Retinal pigment epithelial cell (primary cell): Measurements from ENCODE around the gene PODN.

ENCODE experiments used
- DNase-seq: peaks from one replicate; pipeline ENCODE4 v3.0.0-alpha.2; 2010; ENCODE audit warnings: low read depth
- H3K4me3 ChIP-seq: 2 replicates; pipeline ENCODE4 v1.5.1; 2011; ENCODE audit warnings: mild to moderate bottlenecking, low read length, control low read depth, moderate library complexity
- TF ChIP-seq, protein P1 (sequence below): conservative IDR thresholded peaks from 2 replicates; pipeline ENCODE4 v1.5.1; 2011; ENCODE audit warnings: low read depth, low read length, control low read depth, inconsistent platforms

Gene PODN

DNA sequence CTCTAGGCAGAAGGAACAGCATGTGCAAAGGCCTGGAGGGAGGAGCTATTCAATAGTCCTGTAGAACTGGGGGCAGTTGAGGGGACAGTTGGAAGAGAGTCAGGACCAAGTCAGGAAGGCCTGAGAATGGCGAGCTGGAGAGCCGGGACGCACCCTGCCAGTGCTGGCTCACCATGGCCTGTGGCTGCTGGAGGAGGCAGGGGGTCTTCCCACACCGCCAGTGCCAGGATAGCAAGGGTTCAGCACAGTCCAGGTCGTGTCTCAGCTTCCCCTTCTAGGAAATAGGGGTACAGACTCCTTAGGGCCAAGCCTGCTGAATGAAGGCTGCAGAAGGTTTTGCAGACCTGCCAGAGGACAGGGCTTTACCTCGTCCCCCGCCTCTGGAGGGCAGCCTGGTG is 7.3 kb downstream of the PODN start:
- DNase-seq = no peak
- no peak overlapping the region for H3K4me3 ChIP-seq
- TF ChIP-seq, protein P1, sequence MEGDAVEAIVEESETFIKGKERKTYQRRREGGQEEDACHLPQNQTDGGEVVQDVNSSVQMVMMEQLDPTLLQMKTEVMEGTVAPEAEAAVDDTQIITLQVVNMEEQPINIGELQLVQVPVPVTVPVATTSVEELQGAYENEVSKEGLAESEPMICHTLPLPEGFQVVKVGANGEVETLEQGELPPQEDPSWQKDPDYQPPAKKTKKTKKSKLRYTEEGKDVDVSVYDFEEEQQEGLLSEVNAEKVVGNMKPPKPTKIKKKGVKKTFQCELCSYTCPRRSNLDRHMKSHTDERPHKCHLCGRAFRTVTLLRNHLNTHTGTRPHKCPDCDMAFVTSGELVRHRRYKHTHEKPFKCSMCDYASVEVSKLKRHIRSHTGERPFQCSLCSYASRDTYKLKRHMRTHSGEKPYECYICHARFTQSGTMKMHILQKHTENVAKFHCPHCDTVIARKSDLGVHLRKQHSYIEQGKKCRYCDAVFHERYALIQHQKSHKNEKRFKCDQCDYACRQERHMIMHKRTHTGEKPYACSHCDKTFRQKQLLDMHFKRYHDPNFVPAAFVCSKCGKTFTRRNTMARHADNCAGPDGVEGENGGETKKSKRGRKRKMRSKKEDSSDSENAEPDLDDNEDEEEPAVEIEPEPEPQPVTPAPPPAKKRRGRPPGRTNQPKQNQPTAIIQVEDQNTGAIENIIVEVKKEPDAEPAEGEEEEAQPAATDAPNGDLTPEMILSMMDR = no peak

DNA sequence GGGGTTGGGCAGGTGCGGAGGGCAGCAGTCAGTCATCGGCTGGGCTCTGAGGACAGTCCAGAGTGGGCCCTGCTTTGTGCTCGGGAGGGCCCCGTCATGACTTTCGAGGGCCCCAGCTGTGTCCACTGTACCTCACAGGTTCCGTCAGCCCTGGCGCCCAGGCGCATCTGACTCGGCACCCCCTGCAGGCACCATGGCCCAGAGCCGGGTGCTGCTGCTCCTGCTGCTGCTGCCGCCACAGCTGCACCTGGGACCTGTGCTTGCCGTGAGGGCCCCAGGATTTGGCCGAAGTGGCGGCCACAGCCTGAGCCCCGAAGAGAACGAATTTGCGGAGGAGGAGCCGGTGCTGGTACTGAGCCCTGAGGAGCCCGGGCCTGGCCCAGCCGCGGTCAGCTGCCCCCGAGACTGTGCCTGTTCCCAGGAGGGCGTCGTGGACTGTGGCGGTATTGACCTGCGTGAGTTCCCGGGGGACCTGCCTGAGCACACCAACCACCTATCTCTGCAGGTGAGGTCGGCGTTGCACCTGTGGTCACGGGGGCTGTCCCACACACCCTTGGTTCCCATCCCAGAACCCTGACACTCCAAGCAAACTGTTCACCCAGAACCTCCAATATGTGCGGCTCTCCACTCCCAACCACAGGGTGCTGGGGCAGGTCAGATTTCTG is 7.8 kb downstream of the PODN start:
- TF ChIP-seq, protein P1 = no peak
- H3K4me3 ChIP-seq = no peak overlapping the region
- DNase-seq = no peak

DNA sequence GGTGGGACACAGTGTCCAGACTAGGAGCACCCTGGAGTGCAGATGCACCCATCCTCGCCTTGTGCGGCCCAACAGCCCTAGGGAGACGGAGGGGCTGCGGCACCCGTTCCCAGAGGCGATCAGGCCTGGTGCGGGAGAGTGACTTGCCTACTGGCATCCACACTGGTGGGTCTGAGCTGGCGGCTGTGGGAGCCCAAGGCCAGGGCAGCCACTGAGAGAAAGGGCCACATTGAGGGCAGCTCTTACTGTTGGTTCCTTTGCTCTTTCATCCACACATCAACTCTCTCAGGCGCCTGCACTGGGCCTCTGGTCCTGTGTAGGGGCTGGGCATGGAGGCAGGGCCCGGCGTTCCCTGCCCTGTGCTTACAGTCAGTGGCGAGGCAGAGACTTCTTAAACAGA is 8.6 kb downstream of the PODN start:
- H3K4me3 ChIP-seq = no peak overlapping the region
- DNase-seq = no peak
- TF ChIP-seq, protein P1 = no peak

DNA sequence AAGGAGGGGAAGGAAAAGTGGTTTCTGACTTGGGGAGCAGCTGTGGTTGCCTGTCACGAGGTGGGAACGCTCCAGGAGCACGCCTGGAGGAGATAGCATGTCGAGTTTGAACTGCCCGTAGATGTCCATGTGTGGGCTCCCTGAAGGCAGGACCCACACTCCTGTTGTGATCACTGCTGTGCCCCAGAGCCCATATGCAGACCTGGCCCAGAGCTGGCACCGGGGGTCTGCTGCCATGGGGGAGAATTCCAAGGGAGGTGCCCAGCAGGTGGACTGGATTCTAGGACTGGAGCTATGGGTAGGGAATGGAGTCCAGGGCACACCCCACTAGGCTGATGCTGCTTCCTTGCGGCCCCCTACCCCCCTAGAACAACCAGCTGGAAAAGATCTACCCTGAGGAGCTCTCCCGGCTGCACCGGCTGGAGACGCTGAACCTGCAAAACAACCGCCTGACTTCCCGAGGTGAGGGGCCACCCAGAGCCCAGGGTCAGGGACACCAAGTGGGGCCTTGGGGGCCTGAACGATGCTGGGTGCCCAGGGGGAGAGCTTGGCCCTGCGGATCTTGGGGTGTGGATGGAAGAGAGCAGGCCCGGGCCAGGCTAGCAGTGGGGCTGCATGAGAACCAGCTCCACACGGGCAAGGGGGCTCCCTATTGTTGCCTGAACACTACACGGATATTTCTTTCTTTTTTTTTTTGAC is 9.3 kb downstream of the PODN start:
- H3K4me3 ChIP-seq = no peak overlapping the region
- no peak for DNase-seq
- TF ChIP-seq, protein P1 = no peak

DNA sequence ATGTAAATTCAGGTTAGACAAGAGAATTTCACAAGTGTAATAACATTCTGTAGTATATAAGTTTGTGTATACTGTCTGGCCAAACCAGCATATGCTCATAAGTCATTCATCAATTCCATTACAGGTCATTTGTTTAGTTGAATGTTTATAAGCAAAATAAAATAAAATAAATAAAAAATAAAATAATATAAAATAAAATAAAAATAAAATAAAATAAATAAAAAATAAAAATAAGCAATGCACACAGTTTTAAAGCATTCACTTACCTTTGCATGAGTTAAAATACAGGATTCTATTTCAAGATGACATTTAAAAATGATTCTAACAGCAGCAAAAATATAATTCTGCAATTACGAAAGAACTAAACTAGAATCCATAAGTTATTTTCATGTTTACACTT is 9.9 kb downstream of the PODN start:
- H3K4me3 ChIP-seq = no peak overlapping the region
- no peak for DNase-seq
- TF ChIP-seq, protein P1 = no peak

DNA sequence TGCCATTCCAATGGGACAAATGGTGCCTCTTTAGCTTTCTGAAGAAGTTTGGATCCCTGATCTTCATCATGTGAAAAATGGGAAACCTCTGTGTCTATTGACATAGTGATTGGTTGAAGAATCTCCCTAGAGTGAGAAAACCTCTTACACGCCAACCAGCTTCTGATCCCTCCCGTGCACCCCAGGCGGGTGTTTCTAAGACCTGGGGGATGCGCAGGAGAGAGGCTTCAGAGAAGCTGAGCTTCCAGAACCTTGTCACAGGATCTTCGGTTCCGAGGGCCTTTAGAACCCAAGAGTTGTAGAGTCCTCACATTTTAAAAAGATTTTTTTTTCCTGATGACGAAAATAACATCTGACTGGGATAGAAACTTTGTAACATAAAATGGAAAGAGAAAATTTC is 11.3 kb downstream of the PODN start:
- DNase-seq = no peak
- H3K4me3 ChIP-seq = no peak overlapping the region
- TF ChIP-seq, protein P1 = no peak

DNA sequence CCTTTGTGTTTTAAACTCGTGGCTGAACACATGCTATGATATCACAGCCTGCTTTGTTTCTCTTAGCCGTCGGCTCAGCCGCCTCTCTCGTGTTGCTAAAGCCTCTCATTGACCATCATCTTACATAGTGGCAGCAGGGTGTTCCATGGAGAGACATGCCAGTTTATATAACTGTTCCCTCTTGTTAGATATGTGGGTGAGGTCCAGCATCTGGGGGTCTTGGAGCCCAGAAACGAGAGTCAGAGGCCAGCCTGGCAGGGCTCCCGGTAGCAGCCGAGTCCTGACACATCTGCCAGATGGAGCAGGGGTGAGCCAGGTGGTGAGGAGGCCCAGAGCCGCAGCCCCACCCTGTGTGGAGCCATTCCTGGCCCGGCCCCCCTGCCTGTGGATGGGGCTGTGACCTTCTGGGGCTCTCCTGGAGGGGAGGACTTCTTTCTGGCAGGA is 11.9 kb downstream of the PODN start:
- TF ChIP-seq, protein P1 = no peak
- H3K4me3 ChIP-seq = no peak overlapping the region
- DNase-seq = peak; percentile 17
